IPS-15b (cell line): ENCODE data around the gene RAVER2.
"Not testable (repeated sequence)": the region's sequence is repeated elsewhere in the genome, so short reads cannot be mapped to it uniquely, and the experiment has no call there.

Experiments
- H3K27me3 ChIP-seq: one replicate; pipeline ENCODE4 v1.6.1; 2013; ENCODE audit warnings: low read length; ENCODE audit not compliant: control insufficient read depth, insufficient read depth
- H3K36me3 ChIP-seq: one replicate; pipeline ENCODE4 v1.6.1; 2013; ENCODE audit warnings: low read length; ENCODE audit not compliant: control insufficient read depth, insufficient read depth
- H3K4me1 ChIP-seq: one replicate; pipeline ENCODE4 v1.6.1; 2013; ENCODE audit warnings: mild to moderate bottlenecking, low read length; ENCODE audit not compliant: control insufficient read depth, insufficient read depth
- H3K4me3 ChIP-seq: one replicate; pipeline ENCODE4 v1.5.1; 2013; ENCODE audit warnings: low read depth, low read length
- H3K9ac ChIP-seq: one replicate; pipeline ENCODE4 v1.6.1; 2013; ENCODE audit warnings: low read depth, mild to moderate bottlenecking, low read length
- H3K9me3 ChIP-seq: one replicate; pipeline ENCODE4 v1.6.1; 2013; ENCODE audit warnings: mild to moderate bottlenecking, low read length; ENCODE audit not compliant: control insufficient read depth, insufficient read depth

Gene RAVER2

DNA sequence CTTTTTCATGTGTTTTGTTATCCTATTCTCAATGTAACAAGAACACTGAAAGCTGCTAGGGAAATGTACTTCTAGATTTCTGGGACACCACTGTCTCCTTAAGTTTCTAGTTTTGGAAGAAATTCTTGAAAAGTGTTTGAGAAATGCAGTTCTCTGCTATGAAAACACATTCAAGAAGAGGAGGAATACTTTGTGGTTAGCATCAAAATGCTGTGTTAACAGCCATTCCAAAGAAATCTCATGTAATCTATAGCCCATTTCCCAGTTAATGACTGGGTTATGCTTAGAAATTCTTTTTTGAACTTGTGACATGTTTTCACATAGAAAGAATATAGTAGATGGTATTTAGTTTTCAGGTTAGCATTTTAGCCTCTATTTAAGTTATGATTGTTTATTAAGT, 6.0 kb downstream of the RAVER2 start:
- H3K36me3 ChIP-seq: no peaks in the 10 kb centered on the region
- no peak overlapping the region for H3K9ac ChIP-seq
- H3K4me3 ChIP-seq: no peak overlapping the region
- H3K9me3 ChIP-seq: no peaks in the 10 kb centered on the region
- H3K27me3 ChIP-seq: no peaks in the 10 kb centered on the region
- H3K4me1 ChIP-seq: peaks cover 10% of the 10 kb centered on the region

DNA sequence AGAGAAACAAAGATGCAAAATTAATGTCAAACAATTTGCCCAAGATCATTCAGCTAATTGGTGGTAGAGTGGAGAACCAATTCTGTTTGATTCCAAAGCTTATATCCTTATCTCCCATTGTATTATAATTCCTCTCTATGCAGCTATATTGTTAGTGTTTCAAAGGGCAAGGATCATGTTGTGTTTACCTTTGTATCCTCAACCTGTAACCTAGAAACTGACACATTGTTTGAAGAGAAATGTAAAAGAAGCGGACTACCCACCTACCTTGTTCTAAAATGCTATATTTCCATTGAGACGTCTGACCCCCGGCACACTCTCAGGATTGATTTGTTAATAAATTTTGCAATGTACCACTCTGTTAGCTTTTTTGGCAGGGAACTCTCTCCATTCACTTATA, 9.3 kb downstream of the RAVER2 start:
- no peaks in the 10 kb centered on the region for H3K27me3 ChIP-seq
- no peak overlapping the region for H3K4me3 ChIP-seq
- no peaks in the 10 kb centered on the region for H3K9me3 ChIP-seq
- H3K36me3 ChIP-seq: no peaks in the 10 kb centered on the region
- H3K4me1 ChIP-seq: peaks cover 3% of the 10 kb centered on the region
- no peak overlapping the region for H3K9ac ChIP-seq

DNA sequence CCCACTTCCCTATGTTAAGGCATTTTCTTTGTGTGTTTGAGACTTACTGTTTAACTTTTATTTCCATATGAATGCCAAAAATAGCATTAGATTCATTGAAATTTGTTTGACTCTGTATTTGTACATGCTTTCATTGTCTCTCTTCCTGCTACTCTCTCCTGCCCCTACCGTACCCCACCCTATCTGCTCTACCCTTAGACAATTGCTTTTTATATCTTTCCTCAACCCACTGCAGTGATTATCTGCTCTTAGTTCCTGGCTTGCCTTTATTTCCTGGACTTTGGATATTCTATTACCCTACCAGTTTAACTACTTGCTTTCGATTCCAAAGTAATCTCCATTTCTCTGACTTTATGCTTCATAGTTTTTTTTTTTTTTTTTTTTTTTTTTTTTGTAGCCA, 10.5 kb downstream of the RAVER2 start:
- no peak overlapping the region for H3K4me3 ChIP-seq
- peaks cover 3% of the 10 kb centered on the region for H3K4me1 ChIP-seq
- H3K9me3 ChIP-seq: no peaks in the 10 kb centered on the region
- no peak overlapping the region for H3K9ac ChIP-seq
- no peaks in the 10 kb centered on the region for H3K36me3 ChIP-seq
- H3K27me3 ChIP-seq: no peaks in the 10 kb centered on the region

DNA sequence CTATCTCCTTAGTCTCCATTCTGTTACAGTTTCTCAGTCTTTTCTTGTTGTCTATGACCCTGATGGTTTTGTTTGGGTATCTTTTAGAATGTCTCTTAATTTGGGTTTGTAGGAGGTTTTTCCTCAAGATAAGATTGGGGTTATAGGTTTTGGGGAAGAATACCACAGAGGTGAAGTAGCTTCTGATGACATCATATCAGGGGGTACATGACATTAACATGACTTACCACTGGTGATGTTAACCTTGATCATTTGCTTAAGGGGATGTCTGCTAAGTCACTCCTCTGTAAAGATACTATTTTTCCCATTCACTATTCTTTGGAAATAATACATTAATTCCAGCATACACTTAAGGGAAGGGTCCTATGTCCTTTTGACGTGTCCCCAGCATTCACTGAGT, 11.9 kb downstream of the RAVER2 start:
- Histone ChIP-seq H3K36me3 (no peaks in the 10 kb centered on the region), H3K9me3 (no peaks in the 10 kb centered on the region), H3K4me3 (no peak overlapping the region), H3K27me3 (no peaks in the 10 kb centered on the region), H3K4me1 (peaks cover 3% of the 10 kb centered on the region), H3K9ac (no peak overlapping the region)

DNA sequence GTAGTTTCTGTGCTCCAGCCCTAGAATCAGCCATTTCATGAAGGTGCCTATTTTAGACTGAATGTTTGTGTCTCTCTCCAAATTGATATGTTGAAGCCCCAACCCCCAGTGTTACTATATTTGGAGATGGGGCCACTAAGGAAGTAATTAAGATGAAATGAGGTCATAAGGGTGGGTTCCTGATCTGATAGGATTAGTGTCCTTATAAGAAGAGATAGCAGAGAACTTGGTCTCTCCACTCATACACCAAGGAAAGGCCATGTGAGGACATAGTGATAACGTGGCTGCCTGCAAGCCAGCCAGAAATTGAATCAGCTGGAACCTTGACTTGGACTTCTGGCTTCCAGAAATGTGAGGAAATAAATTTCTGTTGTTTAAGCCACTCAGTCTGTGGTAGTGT, 12.3 kb downstream of the RAVER2 start:
- peaks cover 3% of the 10 kb centered on the region for H3K4me1 ChIP-seq
- H3K9ac ChIP-seq: no peak overlapping the region
- H3K27me3 ChIP-seq: no peaks in the 10 kb centered on the region
- H3K4me3 ChIP-seq: no peak overlapping the region
- H3K36me3 ChIP-seq: no peaks in the 10 kb centered on the region
- H3K9me3 ChIP-seq: no peaks in the 10 kb centered on the region

DNA sequence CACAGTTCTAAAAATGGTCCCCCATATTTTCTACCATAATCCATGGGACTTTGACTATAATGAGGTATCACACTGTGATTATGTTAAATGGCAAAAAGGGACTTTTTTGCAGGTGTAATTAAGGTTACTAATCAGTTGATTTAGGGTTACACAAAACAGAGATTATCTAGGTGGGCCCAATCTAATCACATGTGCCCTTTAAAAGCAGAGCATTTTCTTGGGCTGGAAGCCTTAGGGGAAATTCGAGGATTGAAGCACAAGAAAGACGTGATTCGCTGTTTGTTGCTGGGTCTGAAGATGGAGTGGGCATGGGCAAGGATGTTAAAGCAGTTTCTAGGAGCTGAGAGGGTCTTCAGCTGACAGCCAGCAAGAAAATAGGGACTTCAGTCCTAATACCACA, 13.4 kb downstream of the RAVER2 start:
- H3K4me1 ChIP-seq: peaks cover 3% of the 10 kb centered on the region
- no peaks in the 10 kb centered on the region for H3K27me3 ChIP-seq
- no peak overlapping the region for H3K4me3 ChIP-seq
- H3K9ac ChIP-seq: no peak overlapping the region
- no peaks in the 10 kb centered on the region for H3K9me3 ChIP-seq
- no peaks in the 10 kb centered on the region for H3K36me3 ChIP-seq

DNA sequence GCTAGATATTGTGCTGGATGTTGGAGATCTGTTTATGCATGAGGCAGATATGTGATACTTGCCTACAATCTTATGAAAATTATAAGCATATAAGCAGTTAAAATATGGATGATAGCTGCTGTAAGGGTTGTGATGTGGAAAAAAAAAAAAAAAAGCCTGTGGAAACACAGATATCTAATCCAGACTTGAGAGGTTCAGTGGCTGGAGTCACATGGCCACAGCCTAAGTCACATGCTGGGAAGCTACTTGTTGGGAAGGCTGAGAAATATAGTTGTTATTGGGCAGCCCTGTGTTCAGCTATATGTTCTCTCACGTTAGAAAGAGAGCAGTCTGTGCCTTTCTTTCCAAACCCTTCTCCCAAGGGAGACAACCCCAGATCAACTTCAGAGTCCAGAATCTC, 15.1 kb downstream of the RAVER2 start:
- H3K4me1 ChIP-seq: no peaks in the 10 kb centered on the region
- H3K36me3 ChIP-seq: no peaks in the 10 kb centered on the region
- H3K9me3 ChIP-seq: no peaks in the 10 kb centered on the region
- no peak overlapping the region for H3K4me3 ChIP-seq
- no peak overlapping the region for H3K9ac ChIP-seq
- H3K27me3 ChIP-seq: no peaks in the 10 kb centered on the region

DNA sequence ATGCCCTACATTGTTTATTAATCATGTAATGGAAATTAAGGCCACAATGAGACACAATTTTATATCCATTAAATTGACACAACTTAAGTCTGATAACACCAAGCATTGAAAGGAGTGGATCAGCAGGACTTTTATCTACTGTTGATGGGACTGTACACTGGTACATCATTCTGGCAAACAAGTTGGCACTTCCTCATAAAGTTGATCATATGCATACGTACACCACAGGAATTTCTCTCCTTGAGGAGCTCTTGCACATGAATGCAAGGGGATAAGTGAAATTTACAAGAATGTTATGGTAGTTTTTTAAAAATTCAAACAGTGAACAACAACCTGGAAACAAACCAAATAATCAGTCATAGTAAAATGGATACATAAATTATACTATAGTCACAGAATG, 20.1 kb downstream of the RAVER2 start:
- no peaks in the 10 kb centered on the region for H3K27me3 ChIP-seq
- H3K9me3 ChIP-seq: no peaks in the 10 kb centered on the region
- no peak overlapping the region for H3K4me3 ChIP-seq
- H3K4me1 ChIP-seq: no peaks in the 10 kb centered on the region
- H3K36me3 ChIP-seq: no peaks in the 10 kb centered on the region
- no peak overlapping the region for H3K9ac ChIP-seq

DNA sequence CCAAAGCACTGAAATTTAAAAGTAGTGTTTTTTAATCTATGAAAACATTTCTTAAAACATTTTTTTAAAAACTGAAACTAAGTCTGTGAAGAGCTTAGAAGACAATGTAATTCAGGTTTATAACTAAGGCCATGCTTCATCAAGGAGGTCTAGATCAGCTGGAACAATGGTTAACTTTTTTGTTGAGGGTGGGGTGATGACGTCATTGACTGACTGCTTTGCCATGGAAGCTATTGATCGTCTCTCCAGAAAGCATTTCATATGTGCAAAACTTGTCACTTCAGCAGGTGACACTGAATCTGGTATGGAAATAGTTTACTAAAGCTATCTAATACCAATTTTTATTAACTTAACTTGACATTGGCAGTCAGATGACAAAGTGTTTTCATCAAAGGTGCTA, 21.0 kb downstream of the RAVER2 start:
- Histone ChIP-seq H3K27me3 (no peaks in the 10 kb centered on the region), H3K9me3 (no peaks in the 10 kb centered on the region), H3K36me3 (no peaks in the 10 kb centered on the region), H3K9ac (no peak overlapping the region), H3K4me1 (no peaks in the 10 kb centered on the region), H3K4me3 (no peak overlapping the region)

DNA sequence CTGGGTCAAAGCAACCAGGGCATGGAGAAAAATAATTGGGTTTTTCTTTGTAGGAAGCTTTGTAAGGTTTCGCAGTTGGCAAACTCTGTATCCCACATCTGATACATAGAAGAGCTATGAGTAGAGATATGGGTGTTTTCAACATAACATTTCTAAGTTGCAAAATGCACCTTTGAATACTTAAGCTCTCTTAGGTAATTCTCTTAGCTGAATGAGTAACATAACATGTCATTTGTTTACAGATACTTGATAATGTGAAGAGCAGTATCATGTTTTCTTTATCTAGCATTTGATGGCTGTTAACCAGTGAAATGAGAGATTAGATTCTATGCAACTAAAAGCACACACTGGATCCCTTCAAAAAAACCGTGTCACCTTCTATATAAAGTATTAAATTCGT, 21.6 kb downstream of the RAVER2 start:
- Histone ChIP-seq H3K9ac (no peak overlapping the region), H3K9me3 (no peaks in the 10 kb centered on the region), H3K27me3 (no peaks in the 10 kb centered on the region), H3K4me1 (no peaks in the 10 kb centered on the region), H3K4me3 (no peak overlapping the region), H3K36me3 (no peaks in the 10 kb centered on the region)

DNA sequence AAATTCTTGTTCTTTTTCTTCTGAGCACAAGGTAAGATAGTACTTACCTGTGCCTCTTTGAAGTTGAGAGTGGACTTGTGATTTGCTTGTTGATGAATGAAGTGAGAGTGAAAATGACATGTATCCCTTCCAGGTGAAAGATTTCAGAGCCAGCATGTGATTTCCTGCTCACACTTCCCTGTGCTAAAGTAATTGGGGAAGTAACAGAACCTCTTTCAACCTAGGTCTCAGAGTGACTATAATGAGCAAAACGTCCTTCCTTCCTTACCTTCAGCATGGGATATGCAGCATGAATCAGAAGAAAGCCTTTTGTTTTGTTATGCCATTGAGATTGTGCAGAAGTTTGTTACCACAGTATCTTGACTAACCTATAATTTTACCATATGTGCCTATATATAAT, 24.6 kb downstream of the RAVER2 start:
- H3K4me1 ChIP-seq: no peaks in the 10 kb centered on the region
- H3K27me3 ChIP-seq: no peaks in the 10 kb centered on the region
- H3K9me3 ChIP-seq: no peaks in the 10 kb centered on the region
- no peak overlapping the region for H3K9ac ChIP-seq
- H3K36me3 ChIP-seq: no peaks in the 10 kb centered on the region
- H3K4me3 ChIP-seq: no peak overlapping the region

DNA sequence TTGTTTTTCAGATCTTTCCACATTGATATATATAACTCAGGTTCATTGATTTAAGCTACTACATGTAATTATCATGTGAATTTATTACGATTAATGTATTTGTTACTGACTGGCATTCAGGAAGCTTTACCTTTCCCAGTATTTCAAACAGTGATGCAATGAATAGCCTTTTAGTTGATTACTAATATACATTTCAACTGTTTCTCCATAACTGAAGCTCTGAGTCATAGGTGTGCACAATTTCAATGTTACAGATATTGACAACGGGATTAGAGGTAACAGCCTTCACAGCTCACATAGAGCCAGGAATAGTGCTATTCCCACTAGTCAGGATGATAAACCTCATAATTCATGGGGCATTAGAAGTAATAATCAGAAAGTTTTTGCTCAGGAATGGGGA, 25.1 kb downstream of the RAVER2 start:
- Histone ChIP-seq H3K27me3 (no peaks in the 10 kb centered on the region), H3K4me1 (no peaks in the 10 kb centered on the region), H3K4me3 (no peak overlapping the region), H3K9me3 (no peaks in the 10 kb centered on the region), H3K9ac (no peak overlapping the region), H3K36me3 (no peaks in the 10 kb centered on the region)

DNA sequence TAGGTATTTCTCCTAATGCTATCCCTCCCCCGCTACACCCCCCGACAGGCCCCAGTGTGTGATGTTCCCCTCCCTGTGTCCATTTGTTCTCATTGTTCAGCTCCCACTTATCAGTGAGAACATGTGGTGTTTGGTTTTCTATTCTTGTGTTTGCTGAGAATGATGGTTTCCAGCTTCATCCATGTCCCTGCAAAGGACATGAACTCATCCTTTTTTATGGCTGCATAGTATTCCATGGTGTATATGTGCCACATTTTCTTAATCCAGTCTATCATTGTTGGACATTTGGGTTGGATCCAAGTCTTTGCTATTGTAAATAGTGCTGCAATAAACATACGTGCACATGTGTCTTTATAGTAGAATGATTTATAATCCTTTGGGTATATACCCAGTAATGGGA, 28.4 kb downstream of the RAVER2 start:
- H3K9ac ChIP-seq, H3K4me3 ChIP-seq, H3K36me3 ChIP-seq, H3K9me3 ChIP-seq, H3K27me3 ChIP-seq, H3K4me1 ChIP-seq: not testable (repeated sequence)
